ENCODE results near the gene KIAA0319L. TPM values are rescaled to one million over a fixed set of nuclear protein-coding genes. Genes with fewer than 3 reads are reported as not detected.

The KIAA0319L gene
- total RNA-seq, 1 experiment from 2014 or later, result 46.4 TPM

GRCh38 chr1:35509558-35509957, 47.6 kb downstream of the KIAA0319L start:
- WGBS (ENCODE audit: extremely low coverage, insufficient read length, low lambda C conversion rate), result no CpG with 5 or more reads among the region's 3 CpGs
- Mint-ChIP-seq H3K4me3 (no peak overlapping the region), H3K36me3 (ENCODE audit: insufficient read depth in 1 of 3, low read depth in 3 of 3) (peaks cover 3 to 25% (median 23%) of the 10 kb centered on the region in 3 experiments; a peak in 6 of 7 replicates), H3K27me3 (ENCODE audit: low read depth) (no peaks in the 10 kb centered on the region), H3K27ac (peak overlapping the region in 2 of 3 experiments; percentile 4 to 14; a peak in 3 of 7 replicates), H3K4me1 (0 out of 4 replicates have a peak, but pooled peaks cover 0 to 2% of the 10 kb centered on the region in 2 experiments), H3K9me3 (no peaks in the 10 kb centered on the region)
- H4K8ac ChIP-seq (replicated peaks; ENCODE audit: insufficient read length, low read depth, low read length), result no peak overlapping the region
- no peak overlapping the region for H3K9ac ChIP-seq (ENCODE audit: extremely low read depth, insufficient read length, low read length)
- H3K14ac ChIP-seq (ENCODE audit: insufficient read depth, low read length), result no peak overlapping the region
- H2BK15ac ChIP-seq (ENCODE audit: low read depth, low read length), result no peak overlapping the region
- H3K23me2 ChIP-seq (ENCODE audit: insufficient read length, low read depth, low read length, poor library complexity, severe bottlenecking), result no peaks in the 10 kb centered on the region
- no peak overlapping the region for H2BK5ac ChIP-seq (ENCODE audit: insufficient read length, low read length)
- no peak for DNase-seq
- no peak overlapping the region for H4K91ac ChIP-seq (ENCODE audit: insufficient read length, low read depth, low read length)
- H2AFZ ChIP-seq (ENCODE audit: low read length), result no peak overlapping the region
- no peak overlapping the region for H3K4ac ChIP-seq (ENCODE audit: low read depth, low read length)
- no peaks in the 10 kb centered on the region for H3K27me3 ChIP-seq (ENCODE audit: insufficient read depth, low read length)
- H2BK20ac ChIP-seq (ENCODE audit: low read depth, low read length, poor library complexity, severe bottlenecking), result no peak overlapping the region
- no peak overlapping the region for H4K5ac ChIP-seq (ENCODE audit: insufficient read length, low read depth, low read length)
- H3K4me1 ChIP-seq (ENCODE audit: insufficient read depth, low read length), result no peaks in the 10 kb centered on the region; the same call in 1 of the 2 replicates
- no peak for TF ChIP-seq CTCF (conservative IDR thresholded peaks at IDR 0.05)
- H3K23ac ChIP-seq (ENCODE audit: insufficient read length, low read depth, low read length), result no peak overlapping the region
- H2BK12ac ChIP-seq (ENCODE audit: insufficient read length, low read depth, low read length), result no peak overlapping the region
- H3K56ac ChIP-seq (ENCODE audit: insufficient read length, low read depth, low read length), result no peak overlapping the region
- peaks cover 9% of the 10 kb centered on the region for H3K79me1 ChIP-seq (ENCODE audit: insufficient read depth, low read depth, low read length, poor library complexity, severe bottlenecking)
- no peaks in the 10 kb centered on the region for H3K9me3 ChIP-seq (ENCODE audit: control insufficient read depth, low read depth, low read length)
- no peak overlapping the region for H2BK120ac ChIP-seq (ENCODE audit: low read depth, low read length, poor library complexity, severe bottlenecking)
- no peak overlapping the region for H2AK5ac ChIP-seq (ENCODE audit: insufficient read length, low read length)
- no peak overlapping the region for H3K27ac ChIP-seq (ENCODE audit: insufficient read length, low read depth, low read length)
- no peaks in the 10 kb centered on the region for H3K79me2 ChIP-seq (ENCODE audit: insufficient read depth, low read length)
- H4K20me1 ChIP-seq (ENCODE audit: control insufficient read depth, insufficient read depth, insufficient read length), result no peaks in the 10 kb centered on the region
- no peak overlapping the region for H3T11ph ChIP-seq (ENCODE audit: low read length)
- no peak overlapping the region for H3K4me2 ChIP-seq (ENCODE audit: insufficient read depth, insufficient read length, low read length)
- no peak overlapping the region for H3K18ac ChIP-seq (ENCODE audit: insufficient read length, low read depth, low read length)

Data from H9 (cell line).